CD4-positive, alpha-beta memory T cell (primary cell): ENCODE results near the gene EGFLAM. TPM values are rescaled to one million over a fixed set of nuclear protein-coding genes. Genes with fewer than 3 reads are reported as not detected.
A peak's percentile ranks its signal among the peaks of the same experiment; 100 is the strongest.

Experiments used
- CTCF ChIA-PET: fragments of 350-600 bp; sonication (Branson Sonifier 250); formaldehyde crosslinking; loops from one replicate; lab custom pipeline; 2021; ENCODE audit warnings: inconsistent platforms; ENCODE audit not compliant: partially characterized antibody; lab: Charles Lee
- POLR2A ChIA-PET: fragments of 350-600 bp; sonication (Branson Sonifier 250); formaldehyde crosslinking; loops from one replicate; lab custom pipeline; 2021; ENCODE audit not compliant: partially characterized antibody; lab: Charles Lee
- DNase-seq, 5 donors: peaks; one replicate each; pipeline versions ENCODE4 v3.0.0 to v3.0.0-alpha.2; 2020 to 2022; ENCODE audit warnings: mixed read lengths in 1 of 5
- H3K27ac ChIP-seq: one replicate; pipeline ENCODE4 v1.7.0; 2013; ENCODE audit warnings: low read depth, low read length
- H3K27me3 ChIP-seq: 2 replicates; pipeline ENCODE4 v1.7.0; 2013; ENCODE audit warnings: mild to moderate bottlenecking, low read length, moderate library complexity; ENCODE audit not compliant: insufficient read depth
- H3K36me3 ChIP-seq: 2 replicates; pipeline ENCODE4 v1.7.0; 2013; ENCODE audit warnings: mild to moderate bottlenecking, low read length, moderate library complexity; ENCODE audit not compliant: insufficient read depth
- H3K4me1 ChIP-seq: 2 replicates; pipeline ENCODE4 v1.7.0; 2013; ENCODE audit warnings: mild to moderate bottlenecking, low read length, moderate library complexity; ENCODE audit not compliant: insufficient read depth
- H3K4me3 ChIP-seq, 2 donors: one replicate each; pipeline ENCODE4 v1.7.0; 2013; ENCODE audit warnings: low read length in 2 of 2, mild to moderate bottlenecking in 1 of 2
- H3K9me3 ChIP-seq, 2 donors: one replicate each; pipeline ENCODE4 v1.7.0; 2013; ENCODE audit warnings: low read length in 2 of 2, control low read depth in 1 of 2; ENCODE audit not compliant: control insufficient read depth in 1 of 2
- H3K27ac Mint-ChIP-seq, 7 donors: one replicate each; pipeline ENCODE4 v1.8.0; 2020 to 2021; ENCODE audit warnings: mixed read lengths in 7 of 7, mild to moderate bottlenecking in 6 of 7, inconsistent platforms in 3 of 7, moderate library complexity in 3 of 7
- H3K27me3 Mint-ChIP-seq, 2 donors: one replicate each; pipeline ENCODE4 v1.8.0; 2020 to 2021; ENCODE audit warnings: mixed read lengths in 2 of 2
- H3K36me3 Mint-ChIP-seq, 2 donors: one replicate each; pipeline ENCODE4 v1.8.0; 2020 to 2021; ENCODE audit warnings: mixed read lengths in 2 of 2, inconsistent platforms in 1 of 2, mild to moderate bottlenecking in 1 of 2
- H3K4me1 Mint-ChIP-seq, 4 donors: one replicate each; pipeline ENCODE4 v1.8.0; 2020 to 2021; ENCODE audit warnings: mixed read lengths in 4 of 4, mild to moderate bottlenecking in 1 of 4
- H3K4me3 Mint-ChIP-seq, 8 donors: one replicate each; pipeline ENCODE4 v1.8.0; 2020 to 2021; ENCODE audit warnings: mixed read lengths in 8 of 8, mild to moderate bottlenecking in 7 of 8, moderate library complexity in 6 of 8, inconsistent platforms in 3 of 8
- H3K9me3 Mint-ChIP-seq, 8 donors: one replicate each; pipeline ENCODE4 v1.8.0; 2020 to 2021; ENCODE audit warnings: mixed read lengths in 8 of 8, mild to moderate bottlenecking in 5 of 8, inconsistent platforms in 3 of 8, moderate library complexity in 1 of 8
- intact Hi-C: fragments of 100-400 bp; cut with micrococcal nuclease; formaldehyde crosslinking; loops from one replicate; pipeline ENCODE4 v1.15.1; 2023
- polyA plus RNA-seq, 2 donors: library from polyadenylated mRNA; unstranded; fragments of 300-500 nt; fragmentation: Illumina TruSeq; gene quantifications; one replicate each; pipeline ENCODE4 v1.2.3, GENCODE V29; 2021
- total RNA-seq, 2 experiments: library from RNA; stranded (reverse); gene quantifications; one replicate each; pipeline ENCODE4 v1.2.3, GENCODE V29; 2021

The EGFLAM gene
- total and polyA plus RNA-seq, 4 experiments from 2014 or later: not detected

- H3K9me3 ChIP-seq: no peaks in the 10 kb centered on the region
- no peaks in the 10 kb centered on the region for H3K27me3 ChIP-seq
- POLR2A ChIA-PET: no interaction called here
- Mint-ChIP-seq H3K4me3 (no peak overlapping the region), H3K27ac (no peak overlapping the region), H3K27me3 (peaks cover 15 to 17% of the 10 kb centered on the region in 2 donors), H3K9me3 (peaks cover 0 to 2% (median 0%) of the 10 kb centered on the region in 8 donors), H3K36me3 (no peaks in the 10 kb centered on the region), H3K4me1 (peaks cover 0 to 5% (median 2%) of the 10 kb centered on the region in 4 donors)
- H3K36me3 ChIP-seq: no peaks in the 10 kb centered on the region
- CTCF ChIA-PET: no interaction called here
- DNase-seq: no peak
- H3K4me3 ChIP-seq: no peak overlapping the region
- intact Hi-C loops: loop anchor here (5.0 kb wide), 1 partner anchor 541 kb away; no protein-coding TSS in a partner anchor
- no peak overlapping the region for H3K27ac ChIP-seq
- H3K4me1 ChIP-seq: no peaks in the 10 kb centered on the region
These were observed 123.0 kb downstream of the EGFLAM start for GRCh38 chr5:38381361-38381760.

GRCh38 chr5:38382898-38383297 lies 124.5 kb downstream of the EGFLAM start:
- Histone ChIP-seq H3K4me3 (no peak overlapping the region), H3K27ac (no peak overlapping the region), H3K4me1 (no peaks in the 10 kb centered on the region), H3K27me3 (no peaks in the 10 kb centered on the region), H3K9me3 (no peaks in the 10 kb centered on the region), H3K36me3 (no peaks in the 10 kb centered on the region)
- H3K4me3 Mint-ChIP-seq: no peak overlapping the region
- H3K9me3 Mint-ChIP-seq: peaks cover 0 to 2% (median 0%) of the 10 kb centered on the region in 8 donors
- H3K4me1 Mint-ChIP-seq: peaks cover 0 to 2% (median 0%) of the 10 kb centered on the region in 4 donors
- intact Hi-C loops: loop anchor here (5.0 kb wide), 1 partner anchor 539 kb away; no protein-coding TSS in a partner anchor
- CTCF ChIA-PET: interaction anchor here (0.7 to 1.4 kb wide), 6 partner anchors 9 to 445 kb away, joined by 3 to 6 read pairs (median 3); no protein-coding TSS in a partner anchor
- peaks cover 14 to 17% of the 10 kb centered on the region in 2 donors for H3K27me3 Mint-ChIP-seq
- peak in 4 of 5 donors; percentile 18 to 30 (median 28) for DNase-seq
- no peaks in the 10 kb centered on the region for H3K36me3 Mint-ChIP-seq
- no peak overlapping the region for H3K27ac Mint-ChIP-seq
- POLR2A ChIA-PET: no interaction called here

- Histone ChIP-seq H3K9me3 (no peaks in the 10 kb centered on the region), H3K36me3 (no peaks in the 10 kb centered on the region), H3K4me3 (no peak overlapping the region), H3K27ac (no peak overlapping the region), H3K27me3 (no peaks in the 10 kb centered on the region), H3K4me1 (no peaks in the 10 kb centered on the region)
- Mint-ChIP-seq H3K36me3 (no peaks in the 10 kb centered on the region), H3K27ac (peak overlapping the region in 1 of 7 donors; percentile 65), H3K4me1 (peaks cover 0 to 2% (median 0%) of the 10 kb centered on the region in 4 donors), H3K4me3 (no peak overlapping the region), H3K27me3 (peaks cover 6 to 13% of the 10 kb centered on the region in 2 donors), H3K9me3 (peaks cover 0 to 2% (median 0%) of the 10 kb centered on the region in 8 donors)
- intact Hi-C loops: loop anchor here (5.0 kb wide), 1 partner anchor 539 kb away; no protein-coding TSS in a partner anchor
- no peak for DNase-seq
- ChIA-PET CTCF (interaction anchor here (0.6 to 1.4 kb wide), 2 partner anchors 25 to 162 kb away, joined by 3 read pairs; no protein-coding TSS in a partner anchor), POLR2A (no interaction called here)
These were observed 125.3 kb downstream of the EGFLAM start for GRCh38 chr5:38383701-38384100.

GRCh38 chr5:38384396-38384795 lies 126.0 kb downstream of the EGFLAM start:
- CTCF ChIA-PET: no interaction called here
- DNase-seq: no peak

GRCh38 chr5:38387161-38387560 lies 128.8 kb downstream of the EGFLAM start:
- H3K4me3 ChIP-seq: no peak overlapping the region
- ChIA-PET POLR2A (no interaction called here), CTCF (no interaction called here)
- no peaks in the 10 kb centered on the region for H3K4me1 ChIP-seq
- no peaks in the 10 kb centered on the region for H3K9me3 ChIP-seq
- no peaks in the 10 kb centered on the region for H3K36me3 ChIP-seq
- intact Hi-C loops: no loop called here
- Mint-ChIP-seq H3K4me1 (peaks cover 0 to 2% (median 0%) of the 10 kb centered on the region in 4 donors), H3K4me3 (no peak overlapping the region), H3K9me3 (peaks cover 0 to 2% (median 0%) of the 10 kb centered on the region in 8 donors), H3K27me3 (peaks cover 3 to 5% of the 10 kb centered on the region in 2 donors), H3K36me3 (no peaks in the 10 kb centered on the region), H3K27ac (no peak overlapping the region)
- no peak for DNase-seq
- H3K27ac ChIP-seq: no peak overlapping the region
- H3K27me3 ChIP-seq: no peaks in the 10 kb centered on the region

More at GRCh38 chr5:38384396-38384795, 126.0 kb downstream of the EGFLAM start:
- H3K4me3 Mint-ChIP-seq: no peak overlapping the region
- H3K27ac Mint-ChIP-seq: no peak overlapping the region
- no peaks in the 10 kb centered on the region for H3K27me3 ChIP-seq
- H3K4me1 Mint-ChIP-seq: peaks cover 0 to 2% (median 0%) of the 10 kb centered on the region in 4 donors
- H3K4me3 ChIP-seq: no peak overlapping the region
- H3K27me3 Mint-ChIP-seq: peaks cover 2 to 10% of the 10 kb centered on the region in 2 donors
- H3K27ac ChIP-seq: no peak overlapping the region
- intact Hi-C loops: loop anchor here (5.0 kb wide), 1 partner anchor 538 kb away; no protein-coding TSS in a partner anchor
- POLR2A ChIA-PET: no interaction called here
- no peaks in the 10 kb centered on the region for H3K36me3 Mint-ChIP-seq
- H3K9me3 ChIP-seq: no peaks in the 10 kb centered on the region
- H3K9me3 Mint-ChIP-seq: no peaks in the 10 kb centered on the region
- no peaks in the 10 kb centered on the region for H3K4me1 ChIP-seq
- H3K36me3 ChIP-seq: no peaks in the 10 kb centered on the region

- H3K4me3 ChIP-seq: no peak overlapping the region
- DNase-seq: no peak
- Mint-ChIP-seq H3K4me1 (no peaks in the 10 kb centered on the region), H3K27me3 (peaks cover 12 to 20% of the 10 kb centered on the region in 2 donors), H3K27ac (no peak overlapping the region), H3K36me3 (no peaks in the 10 kb centered on the region), H3K9me3 (peaks cover 0 to 3% (median 0%) of the 10 kb centered on the region in 8 donors), H3K4me3 (no peak overlapping the region)
- ChIA-PET CTCF (no interaction called here), POLR2A (no interaction called here)
- intact Hi-C loops: no loop called here
- H3K27ac ChIP-seq: no peak overlapping the region
- no peaks in the 10 kb centered on the region for H3K36me3 ChIP-seq
- H3K4me1 ChIP-seq: no peaks in the 10 kb centered on the region
- no peaks in the 10 kb centered on the region for H3K27me3 ChIP-seq
- H3K9me3 ChIP-seq: no peaks in the 10 kb centered on the region
These were observed 135.3 kb downstream of the EGFLAM start for GRCh38 chr5:38393636-38394035.

GRCh38 chr5:38396766-38397165 lies 138.4 kb downstream of the EGFLAM start:
- DNase-seq: no peak
- Histone ChIP-seq H3K4me3 (no peak overlapping the region), H3K4me1 (no peaks in the 10 kb centered on the region), H3K27ac (no peak overlapping the region), H3K27me3 (peaks cover 4% of the 10 kb centered on the region), H3K36me3 (no peaks in the 10 kb centered on the region), H3K9me3 (no peaks in the 10 kb centered on the region)
- ChIA-PET CTCF (interaction anchor here (0.7 kb wide), 1 partner anchor 24 kb away, joined by 3 read pairs; no protein-coding TSS in a partner anchor), POLR2A (no interaction called here)
- H3K4me1 Mint-ChIP-seq: no peaks in the 10 kb centered on the region
- H3K27ac Mint-ChIP-seq: no peak overlapping the region
- peaks cover 0 to 3% (median 0%) of the 10 kb centered on the region in 8 donors for H3K9me3 Mint-ChIP-seq
- peaks cover 28 to 33% of the 10 kb centered on the region in 2 donors for H3K27me3 Mint-ChIP-seq
- intact Hi-C loops: no loop called here
- no peak overlapping the region for H3K4me3 Mint-ChIP-seq
- H3K36me3 Mint-ChIP-seq: no peaks in the 10 kb centered on the region
